Sigmoid colon (tissue), 7 donors: ENCODE measurements around the gene FIBIN. TPM values are rescaled to one million over a fixed set of nuclear protein-coding genes. Genes with fewer than 3 reads are reported as not detected.

ENCODE experiments used
- DNase-seq: peaks from one replicate; pipeline ENCODE4 v3.0.0-alpha.2; 2019
- H3K27ac ChIP-seq, 4 donors: fragments of 200-600 bp; sonication (generic); one replicate each; pipeline ENCODE4 v1.5.1; 2016 to 2019; ENCODE audit warnings: mild to moderate bottlenecking in 1 of 4
- H3K27me3 ChIP-seq, 3 donors: fragments of 200-600 bp; sonication (generic); one replicate each; pipeline ENCODE4 v1.5.1; 2019; ENCODE audit warnings: mild to moderate bottlenecking in 1 of 3
- H3K36me3 ChIP-seq, 4 donors: fragments of 200-600 bp; sonication (generic); one replicate each; pipeline ENCODE4 v1.5.1; 2016 to 2019
- H3K4me1 ChIP-seq, 4 donors: fragments of 200-600 bp; sonication (generic); one replicate each; pipeline ENCODE4 v1.5.1; 2017 to 2019
- H3K4me3 ChIP-seq, 4 donors: fragments of 200-600 bp; sonication (generic); one replicate each; pipeline ENCODE4 v1.5.1; 2017 to 2019; ENCODE audit warnings: mild to moderate bottlenecking in 2 of 4, moderate library complexity in 1 of 4
- H3K9me3 ChIP-seq, 4 donors: fragments of 200-600 bp in 3 of 4; sonication (generic) in 3 of 4; one replicate each; pipeline versions ENCODE4 v1.5.1 to v1.6.1; 2013 to 2019
- EP300 ChIP-seq, 4 donors: sonication (generic); formaldehyde crosslinking; IDR thresholded peaks; one replicate each; pipeline ENCODE4 v1.6.1; 2017; ENCODE audit warnings: antibody characterized with exemption in 4 of 4
- POLR2A ChIP-seq, 2 donors: fragments of 450-650 bp; IDR thresholded peaks; one replicate each; pipeline ENCODE4 v1.6.1; 2016; ENCODE audit warnings: antibody characterized with exemption in 2 of 2, mild to moderate bottlenecking in 2 of 2, moderate library complexity in 2 of 2
- POLR2AphosphoS5 ChIP-seq, 4 donors: sonication (generic); formaldehyde crosslinking; IDR thresholded peaks; one replicate each; pipeline ENCODE4 v1.6.1; 2017; ENCODE audit warnings: antibody characterized with exemption in 4 of 4
- whole genome bisulfite sequencing, 2 donors: extraction: QIAGEN DNeasy Blood & Tissue Kit; methylation state at CpG; one replicate each; pipeline ENCODE4 v1.1.7; 2013; 5-methylcytosine and 5-hydroxymethylcytosine counted together
- intact Hi-C: fragments of 100-400 bp; cut with DNase I; formaldehyde crosslinking; loops from one replicate; pipeline ENCODE4 v1.15.1; 2023
- polyA plus RNA-seq, 3 donors: library from polyadenylated mRNA; stranded (reverse); fragments of 200-250 nt; gene quantifications; one replicate each; pipeline ENCODE4 v1.2.3, GENCODE V29; 2013
- total RNA-seq, 4 donors: library from RNA; depleted of rRNA; stranded (reverse); fragments of >200 nt; gene quantifications; one replicate each; pipeline ENCODE4 v1.1.0, GENCODE V29; 2016
- TF ChIP-seq, protein P1 (sequence below), 4 experiments: fragments of 450-650 bp in 3 of 4; fragments of 200-600 bp in 1 of 4; IDR thresholded peaks; one replicate each; pipeline ENCODE4 v1.5.1; 2016 to 2019; ENCODE audit warnings: antibody characterized with exemption in 4 of 4, mild to moderate bottlenecking in 3 of 4, moderate library complexity in 2 of 4
- donor health status: healthy with polysubstance abuse.
- donor health status: Bipolar disorder and iron deficiency.
- donor health status: healthy.

Gene FIBIN
- total and polyA plus RNA-seq, 7 donors = 0.46 to 54.6 (median 29.1) TPM

DNA sequence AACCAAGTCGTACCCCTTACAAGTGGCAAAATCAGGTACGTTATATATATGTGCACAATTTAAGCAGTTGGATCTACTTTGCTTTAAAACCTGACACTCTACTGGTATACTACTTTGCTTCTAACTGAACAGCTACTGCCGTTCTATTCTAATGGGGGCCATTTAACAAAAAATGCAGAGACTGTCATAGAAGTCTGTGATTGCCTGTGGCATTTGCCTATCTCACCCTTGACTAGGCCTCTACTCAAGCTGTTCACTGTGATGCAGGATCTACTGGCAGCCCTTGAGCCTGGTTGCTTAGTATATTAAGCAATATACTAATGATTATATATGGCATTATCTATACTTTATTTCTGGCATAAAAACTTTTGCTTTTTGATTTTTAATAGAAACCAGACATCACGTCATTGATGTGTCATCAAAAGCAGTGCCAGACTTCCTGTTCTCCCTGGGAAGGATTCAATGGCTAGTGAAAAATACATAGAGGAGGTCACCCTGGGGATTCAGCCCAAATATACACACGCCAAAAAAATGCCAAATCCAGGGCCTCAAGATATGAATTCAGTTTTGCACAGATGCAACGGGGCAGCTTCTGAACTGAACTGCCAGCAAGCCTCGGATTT is 40.0 kb upstream of the FIBIN start:
- Histone ChIP-seq H3K27me3 (no peaks in the 10 kb centered on the region), H3K36me3 (no peaks in the 10 kb centered on the region), H3K9me3 (no peaks in the 10 kb centered on the region), H3K4me1 (peaks cover 0 to 19% (median 5%) of the 10 kb centered on the region in 4 donors), H3K4me3 (no peak overlapping the region), H3K27ac (no peak overlapping the region)
- WGBS, 2 donors = 79 to 86% methylated on average over 7 of the region's 7 CpGs
- TF ChIP-seq POLR2AphosphoS5 (IDR thresholded peaks at IDR 0.05) (no peak), EP300 (IDR thresholded peaks at IDR 0.05) (no peak), POLR2A (IDR thresholded peaks at IDR 0.05) (no peak)
- TF ChIP-seq, protein P1, sequence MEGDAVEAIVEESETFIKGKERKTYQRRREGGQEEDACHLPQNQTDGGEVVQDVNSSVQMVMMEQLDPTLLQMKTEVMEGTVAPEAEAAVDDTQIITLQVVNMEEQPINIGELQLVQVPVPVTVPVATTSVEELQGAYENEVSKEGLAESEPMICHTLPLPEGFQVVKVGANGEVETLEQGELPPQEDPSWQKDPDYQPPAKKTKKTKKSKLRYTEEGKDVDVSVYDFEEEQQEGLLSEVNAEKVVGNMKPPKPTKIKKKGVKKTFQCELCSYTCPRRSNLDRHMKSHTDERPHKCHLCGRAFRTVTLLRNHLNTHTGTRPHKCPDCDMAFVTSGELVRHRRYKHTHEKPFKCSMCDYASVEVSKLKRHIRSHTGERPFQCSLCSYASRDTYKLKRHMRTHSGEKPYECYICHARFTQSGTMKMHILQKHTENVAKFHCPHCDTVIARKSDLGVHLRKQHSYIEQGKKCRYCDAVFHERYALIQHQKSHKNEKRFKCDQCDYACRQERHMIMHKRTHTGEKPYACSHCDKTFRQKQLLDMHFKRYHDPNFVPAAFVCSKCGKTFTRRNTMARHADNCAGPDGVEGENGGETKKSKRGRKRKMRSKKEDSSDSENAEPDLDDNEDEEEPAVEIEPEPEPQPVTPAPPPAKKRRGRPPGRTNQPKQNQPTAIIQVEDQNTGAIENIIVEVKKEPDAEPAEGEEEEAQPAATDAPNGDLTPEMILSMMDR (IDR thresholded peaks at IDR 0.05) = no peak
- no peak for DNase-seq
- intact Hi-C loops = no loop called here

DNA sequence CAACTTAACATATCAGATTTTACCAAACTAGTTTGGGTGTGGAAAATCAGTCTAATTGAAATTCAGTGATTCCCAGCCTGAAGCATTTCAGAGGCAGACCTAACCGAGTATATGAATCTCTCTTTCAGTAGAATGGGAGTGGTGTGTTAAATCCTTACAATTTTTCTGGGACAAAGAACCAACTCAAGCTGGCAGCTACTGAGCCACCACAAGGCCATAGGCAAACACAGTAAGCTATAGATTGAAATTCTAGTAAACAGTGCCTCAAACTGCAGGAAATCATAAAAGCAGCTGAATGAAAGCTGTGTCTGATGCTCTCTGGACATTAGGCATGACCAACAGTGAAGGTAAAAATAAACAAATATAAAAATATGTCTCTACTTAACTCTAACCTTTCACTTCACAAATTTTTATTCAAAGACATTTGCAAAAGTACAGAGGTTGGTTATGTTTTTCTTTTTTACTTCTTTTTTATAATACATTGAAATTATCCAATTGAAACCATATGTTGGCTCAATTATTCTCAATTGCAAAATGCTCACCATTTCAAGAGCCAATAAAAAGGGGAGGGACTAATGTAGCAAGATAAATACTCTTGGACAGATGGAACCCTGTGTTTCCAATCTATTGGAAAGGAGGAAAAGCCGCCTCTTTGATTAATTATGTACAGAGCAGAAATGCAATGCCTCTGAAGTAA is 35.8 kb upstream of the FIBIN start:
- no peaks in the 10 kb centered on the region for H3K36me3 ChIP-seq
- no peaks in the 10 kb centered on the region for H3K4me1 ChIP-seq
- intact Hi-C loops = no loop called here
- TF ChIP-seq EP300 (IDR thresholded peaks at IDR 0.05) (no peak), POLR2A (IDR thresholded peaks at IDR 0.05) (no peak), POLR2AphosphoS5 (IDR thresholded peaks at IDR 0.05) (no peak)
- TF ChIP-seq, protein P1 (IDR thresholded peaks at IDR 0.05) = no peak
- WGBS, 2 donors = 68 to 75% methylated on average over 2 of the region's 2 CpGs
- H3K27me3 ChIP-seq = no peaks in the 10 kb centered on the region
- H3K9me3 ChIP-seq = no peaks in the 10 kb centered on the region
- no peak overlapping the region for H3K4me3 ChIP-seq
- no peak overlapping the region for H3K27ac ChIP-seq
- DNase-seq = no peak

DNA sequence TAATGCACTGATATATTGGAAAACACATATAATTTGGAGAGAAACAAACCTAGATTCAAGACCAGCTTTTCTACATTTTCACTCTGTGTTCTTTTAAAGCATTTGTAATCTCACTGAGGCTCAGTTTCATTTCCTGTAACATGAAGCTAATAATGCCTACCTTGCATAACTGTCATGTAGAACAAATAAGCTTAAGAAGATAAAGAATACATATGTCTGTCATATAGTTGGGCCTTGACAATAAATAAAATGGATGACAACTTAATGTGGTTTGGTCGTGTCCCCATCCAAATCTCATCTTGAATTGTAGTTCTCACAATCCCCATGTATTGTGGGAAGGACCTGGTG is 35.2 kb upstream of the FIBIN start:
- no peaks in the 10 kb centered on the region for H3K9me3 ChIP-seq
- TF ChIP-seq, protein P1 (IDR thresholded peaks at IDR 0.05) = no peak
- TF ChIP-seq POLR2AphosphoS5 (IDR thresholded peaks at IDR 0.05) (no peak), EP300 (IDR thresholded peaks at IDR 0.05) (no peak), POLR2A (IDR thresholded peaks at IDR 0.05) (no peak)
- intact Hi-C loops = no loop called here
- no peak overlapping the region for H3K4me3 ChIP-seq
- WGBS, 2 donors = 39 to 50% methylated on average over 1 of the region's 1 CpG
- H3K36me3 ChIP-seq = no peaks in the 10 kb centered on the region
- DNase-seq = no peak
- H3K4me1 ChIP-seq = peaks cover 0 to 2% (median under 1%) of the 10 kb centered on the region in 4 donors
- no peaks in the 10 kb centered on the region for H3K27me3 ChIP-seq
- no peak overlapping the region for H3K27ac ChIP-seq

DNA sequence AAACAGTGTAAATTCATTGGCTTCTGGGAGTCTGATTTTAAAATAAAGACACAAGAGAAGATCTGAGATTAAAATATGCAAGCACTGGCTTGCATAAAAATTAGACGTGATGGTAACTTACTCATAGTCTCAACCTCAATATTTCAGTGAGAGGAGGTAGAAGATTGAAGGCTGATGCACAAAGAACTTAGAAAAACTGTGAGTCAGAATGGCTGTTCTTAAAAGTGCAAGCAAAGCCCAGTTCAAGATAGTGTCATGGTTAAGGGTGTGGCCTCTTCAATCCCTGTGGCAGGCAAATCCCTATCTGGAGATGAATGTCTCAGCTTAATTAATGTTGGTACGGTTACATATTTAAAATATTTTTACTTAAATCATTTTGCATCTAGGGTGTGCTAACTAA is 33.6 kb upstream of the FIBIN start:
- H3K4me1 ChIP-seq = peaks cover 0 to 15% (median 6%) of the 10 kb centered on the region in 4 donors

More for the DNA sequence above, 33.6 kb upstream of the FIBIN start:
- Histone ChIP-seq H3K9me3 (no peaks in the 10 kb centered on the region), H3K27ac (no peak overlapping the region), H3K36me3 (no peaks in the 10 kb centered on the region), H3K4me3 (no peak overlapping the region), H3K27me3 (no peaks in the 10 kb centered on the region)
- 78 to 87% methylated on average over 2 of the region's 2 CpGs for WGBS, 2 donors
- TF ChIP-seq, protein P1 (IDR thresholded peaks at IDR 0.05) = no peak
- TF ChIP-seq POLR2A (IDR thresholded peaks at IDR 0.05) = no peak
- no peak for TF ChIP-seq POLR2AphosphoS5 (IDR thresholded peaks at IDR 0.05)
- TF ChIP-seq EP300 (IDR thresholded peaks at IDR 0.05) = no peak
- no peak for DNase-seq
- intact Hi-C loops = no loop called here
